ENCODE measurements around the gene RPP40. TPM values are rescaled to one million over a fixed set of nuclear protein-coding genes. Genes with fewer than 3 reads are reported as not detected.

Gene RPP40
- total RNA-seq, 6 experiments from 2014 or later: 2.8 to 15.5 (median 5.5) TPM

GRCh38 chr6:5046430-5046829 is 42.6 kb upstream of the RPP40 start:
- Histone ChIP-seq H3K27ac (no peak overlapping the region), H3K36me3 (no peaks in the 10 kb centered on the region), H3K27me3 (no peaks in the 10 kb centered on the region), H3K4me1 (no peaks in the 10 kb centered on the region), H3K9me3 (peaks cover 0 to 8% (median 2%) of the 10 kb centered on the region in 4 donors), H3K4me3 (no peak overlapping the region)
- ATAC-seq: no peak
- WGBS (ENCODE audit: insufficient coverage, low coverage, low lambda C conversion rate, missing lambda C conversion rate): 95% methylated on average over 4 of the region's 9 CpGs
- TF ChIP-seq CTCF (IDR thresholded peaks at IDR 0.05): no peak
- TF ChIP-seq POLR2A (IDR thresholded peaks at IDR 0.05): no peak
- intact Hi-C loops (cut with DNase I): no loop called here
- no peak for DNase-seq

- no peak overlapping the region for H3K4me3 ChIP-seq
- H3K27ac ChIP-seq: no peak overlapping the region
- ATAC-seq (no peak), DNase-seq (no peak)
- intact Hi-C loops (cut with DNase I): no loop called here
- no peaks in the 10 kb centered on the region for H3K9me3 ChIP-seq
- no peaks in the 10 kb centered on the region for H3K4me1 ChIP-seq
- no peak for TF ChIP-seq CTCF (IDR thresholded peaks at IDR 0.05)
- TF ChIP-seq POLR2A (IDR thresholded peaks at IDR 0.05): no peak
- no peaks in the 10 kb centered on the region for H3K27me3 ChIP-seq
- no peaks in the 10 kb centered on the region for H3K36me3 ChIP-seq
- WGBS (ENCODE audit: insufficient coverage, low coverage, low lambda C conversion rate, missing lambda C conversion rate): 74% methylated on average over 8 of the region's 8 CpGs
Observed at GRCh38 chr6:5045416-5045815, 41.6 kb upstream of the RPP40 start.

GRCh38 chr6:5044866-5045265 is 41.0 kb upstream of the RPP40 start:
- DNase-seq: no peak
- Histone ChIP-seq H3K9me3 (no peaks in the 10 kb centered on the region), H3K27me3 (no peaks in the 10 kb centered on the region), H3K36me3 (no peaks in the 10 kb centered on the region), H3K4me3 (no peak overlapping the region), H3K4me1 (no peaks in the 10 kb centered on the region), H3K27ac (no peak overlapping the region)
- intact Hi-C loops (cut with DNase I): no loop called here
- no CpG with 5 or more reads among the region's 3 CpGs for WGBS (ENCODE audit: insufficient coverage, low coverage, low lambda C conversion rate, missing lambda C conversion rate)
- ATAC-seq: no peak
- TF ChIP-seq CTCF (IDR thresholded peaks at IDR 0.05) (no peak), POLR2A (IDR thresholded peaks at IDR 0.05) (no peak)

- Histone ChIP-seq H3K27me3 (no peaks in the 10 kb centered on the region), H3K36me3 (no peaks in the 10 kb centered on the region), H3K4me3 (no peak overlapping the region), H3K9me3 (no peaks in the 10 kb centered on the region), H3K4me1 (no peaks in the 10 kb centered on the region), H3K27ac (no peak overlapping the region)
- WGBS (ENCODE audit: insufficient coverage, low coverage, low lambda C conversion rate, missing lambda C conversion rate): 93% methylated on average over 3 of the region's 3 CpGs
- intact Hi-C loops (cut with DNase I): no loop called here
- DNase-seq: no peak
- TF ChIP-seq POLR2A (IDR thresholded peaks at IDR 0.05) (no peak), CTCF (IDR thresholded peaks at IDR 0.05) (no peak)
- ATAC-seq: no peak
Observed at GRCh38 chr6:5042436-5042835, 38.6 kb upstream of the RPP40 start.

GRCh38 chr6:5041955-5042354 is 38.1 kb upstream of the RPP40 start:
- H3K27me3 ChIP-seq: no peaks in the 10 kb centered on the region
- no peaks in the 10 kb centered on the region for H3K4me1 ChIP-seq
- no peaks in the 10 kb centered on the region for H3K9me3 ChIP-seq
- no peak overlapping the region for H3K4me3 ChIP-seq
- TF ChIP-seq POLR2A (IDR thresholded peaks at IDR 0.05): no peak
- no peak for TF ChIP-seq CTCF (IDR thresholded peaks at IDR 0.05)
- ATAC-seq: no peak
- H3K36me3 ChIP-seq: no peaks in the 10 kb centered on the region
- DNase-seq: no peak
- 19% methylated on average over 2 of the region's 2 CpGs for WGBS (ENCODE audit: insufficient coverage, low coverage, low lambda C conversion rate, missing lambda C conversion rate)
- intact Hi-C loops (cut with DNase I): no loop called here
- H3K27ac ChIP-seq: no peak overlapping the region
